AG04449 (cell line): ENCODE measurements around the gene LSM3.

ENCODE experiments used
- CTCF ChIA-PET: fragments of 350-600 bp; formaldehyde crosslinking; extraction: SDS; loops from one replicate; lab custom pipeline; 2021; ENCODE audit warnings: antibody characterized with exemption; lab: Yijun Ruan, JAX
- POLR2A ChIA-PET: fragments of 400-600, 350-600 bp; formaldehyde crosslinking; extraction: SDS; loops from one replicate; lab custom pipeline; 2020; ENCODE audit warnings: antibody characterized with exemption, inconsistent platforms; lab: Yijun Ruan, JAX
- DNase-seq: peaks from one replicate; pipeline ENCODE4 v3.0.0-alpha.2; 2010; ENCODE audit warnings: low read depth, low spot score
- H3K4me3 ChIP-seq: 2 replicates; pipeline ENCODE4 v1.5.1; 2011; ENCODE audit warnings: low read depth, mild to moderate bottlenecking, control low read depth, low read length
- CTCF ChIP-seq: IDR thresholded peaks from one replicate; pipeline ENCODE4 v1.5.1; 2011; ENCODE audit warnings: mild to moderate bottlenecking, moderate library complexity, low read length, control low read depth, inconsistent platforms; ENCODE audit not compliant: insufficient read depth; ENCODE audit errors: missing control alignments

Gene LSM3

DNA sequence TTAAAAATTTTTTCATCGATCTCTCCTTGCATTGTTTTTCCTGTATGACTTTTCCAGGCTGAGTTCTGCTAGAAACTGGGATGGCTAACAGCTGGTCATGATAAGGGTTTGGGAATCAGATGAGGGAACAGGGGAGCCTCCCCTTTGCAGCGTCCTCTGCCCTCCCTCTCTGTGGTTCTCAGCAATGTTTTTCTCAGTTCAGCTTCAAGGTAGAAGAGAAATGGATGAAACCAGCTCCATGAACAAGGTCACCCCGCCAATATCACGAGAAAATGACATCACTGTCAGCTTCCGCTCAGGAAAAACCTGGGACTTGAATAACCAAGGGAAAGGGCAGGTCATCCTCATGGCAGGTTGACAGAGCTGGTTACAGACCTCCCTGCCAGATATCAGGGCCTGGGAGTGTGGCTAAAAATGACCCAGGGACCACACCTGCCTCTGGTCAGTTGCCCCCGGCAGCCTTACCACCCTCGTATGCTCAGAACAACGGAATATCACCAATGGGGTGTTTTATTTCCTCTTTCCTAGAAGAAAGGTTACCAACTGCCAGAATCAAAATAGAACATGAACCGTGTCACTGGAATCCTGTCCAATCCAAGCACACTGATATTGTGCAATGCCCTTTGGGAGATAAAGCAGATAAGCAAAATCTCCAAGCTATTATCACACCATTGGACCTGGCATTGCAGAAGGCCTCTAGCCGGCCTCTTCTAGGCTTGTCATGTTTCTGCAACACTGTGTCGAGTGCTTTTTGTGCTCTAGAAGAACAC lies 26.1 kb downstream of the LSM3 start:
- no peak for DNase-seq
- no peak overlapping the region for H3K4me3 ChIP-seq
- no peak for TF ChIP-seq CTCF
- ChIA-PET POLR2A (interaction anchor here (0.6 kb wide), 1 partner anchor 203 kb away, joined by 3 read pairs; no protein-coding TSS in a partner anchor), CTCF (interaction anchor here (0.6 to 12.1 kb wide), 50 partner anchors 9 to 717 kb away, joined by 3 to 303 read pairs (median 8); partner anchors contain the start of genes LSM3, SLC6A6 and XPC)

GRCh38 chr3:14206548-14207177 lies 28.0 kb downstream of the LSM3 start:
- ChIA-PET CTCF (interaction anchor here (0.8 to 12.1 kb wide), 11 partner anchors 9 to 341 kb away, joined by 3 to 303 read pairs (median 37); partner anchors contain the start of gene SLC6A6), POLR2A (no interaction called here)
- DNase-seq: no peak
- no peak for TF ChIP-seq CTCF
- H3K4me3 ChIP-seq: no peak overlapping the region

DNA sequence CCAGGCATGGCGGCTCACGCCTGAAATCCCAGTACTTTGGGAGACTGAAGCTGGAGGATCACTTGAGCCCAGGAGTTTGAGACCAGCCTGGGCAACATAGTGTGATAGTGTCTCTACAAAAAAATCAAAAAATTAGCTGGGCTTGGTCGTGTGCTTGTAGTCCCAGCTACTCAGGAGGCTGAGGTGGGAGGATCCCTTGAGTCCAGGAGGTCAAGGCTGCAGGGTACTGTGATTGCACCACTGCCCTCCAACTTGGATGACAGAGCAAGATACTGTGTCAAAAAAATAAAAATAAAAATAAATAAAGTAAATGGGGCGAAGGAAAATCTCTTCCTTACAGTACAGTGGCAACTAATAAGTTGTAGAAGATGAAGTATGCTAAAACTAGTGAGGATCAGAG lies 29.6 kb downstream of the LSM3 start:
- no peak overlapping the region for H3K4me3 ChIP-seq
- CTCF ChIA-PET: interaction anchor here (0.6 to 12.1 kb wide), 5 partner anchors 16 to 259 kb away, joined by 3 to 303 read pairs (median 3); no protein-coding TSS in a partner anchor
- TF ChIP-seq CTCF: no peak
- DNase-seq: no peak
- POLR2A ChIA-PET: no interaction called here

- DNase-seq: no peak
- H3K4me3 ChIP-seq: no peak overlapping the region
- CTCF ChIA-PET: interaction anchor here (2.2 to 3.6 kb wide), 2 partner anchors 8 to 253 kb away, joined by 10 to 21 read pairs; no protein-coding TSS in a partner anchor
- no peak for TF ChIP-seq CTCF
- POLR2A ChIA-PET: no interaction called here
These were observed 30.4 kb downstream of the LSM3 start for GRCh38 chr3:14208977-14209394.

DNA sequence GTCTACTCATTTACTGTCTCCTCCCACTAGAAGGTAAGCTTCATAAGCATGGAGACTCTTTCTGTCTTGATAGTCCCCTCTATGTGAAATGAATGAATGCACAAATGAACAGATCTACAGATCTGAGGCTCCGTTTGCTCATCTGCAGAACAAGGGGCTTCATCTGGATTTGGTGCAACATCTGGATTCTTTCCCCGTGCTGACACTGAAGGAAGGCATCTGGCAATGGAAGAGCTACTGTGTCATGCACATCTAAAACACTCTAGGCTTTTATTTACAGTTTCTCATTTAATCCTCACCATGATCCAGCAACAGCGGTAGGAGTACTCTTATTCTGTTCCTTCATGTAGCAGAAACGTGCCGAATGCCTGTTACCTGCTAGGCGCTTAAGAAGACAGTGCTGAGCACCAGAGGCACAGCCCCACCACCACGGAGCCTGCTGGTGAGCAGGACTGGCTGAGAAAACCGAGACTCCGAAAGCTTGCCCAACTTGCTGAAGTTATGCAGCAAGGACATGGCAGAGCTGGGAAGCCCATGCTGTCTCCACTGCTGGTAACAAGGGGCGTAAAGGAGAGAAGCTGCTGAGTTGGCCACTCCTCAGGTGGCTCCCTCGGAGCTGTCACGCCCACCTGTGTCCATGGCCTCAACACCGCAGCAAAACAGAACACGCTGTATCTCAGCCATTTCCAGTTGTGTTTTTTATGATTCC lies 31.1 kb downstream of the LSM3 start:
- ChIA-PET CTCF (interaction anchor here (2.2 to 6.8 kb wide), 4 partner anchors 8 to 252 kb away, joined by 10 to 40 read pairs (median 25); no protein-coding TSS in a partner anchor), POLR2A (interaction anchor here (0.9 to 1.8 kb wide), 4 partner anchors 31 to 251 kb away, joined by 3 to 8 read pairs (median 4); partner anchors contain the start of genes LSM3 and XPC)
- no peak for TF ChIP-seq CTCF
- no peak overlapping the region for H3K4me3 ChIP-seq
- no peak for DNase-seq
